ENCODE data around the gene RORC. TPM values are rescaled to one million over a fixed set of nuclear protein-coding genes. Genes with fewer than 3 reads are reported as not detected.

Gene RORC
- total RNA-seq, 1 donor from 2014 or later: 0.17 TPM

DNA sequence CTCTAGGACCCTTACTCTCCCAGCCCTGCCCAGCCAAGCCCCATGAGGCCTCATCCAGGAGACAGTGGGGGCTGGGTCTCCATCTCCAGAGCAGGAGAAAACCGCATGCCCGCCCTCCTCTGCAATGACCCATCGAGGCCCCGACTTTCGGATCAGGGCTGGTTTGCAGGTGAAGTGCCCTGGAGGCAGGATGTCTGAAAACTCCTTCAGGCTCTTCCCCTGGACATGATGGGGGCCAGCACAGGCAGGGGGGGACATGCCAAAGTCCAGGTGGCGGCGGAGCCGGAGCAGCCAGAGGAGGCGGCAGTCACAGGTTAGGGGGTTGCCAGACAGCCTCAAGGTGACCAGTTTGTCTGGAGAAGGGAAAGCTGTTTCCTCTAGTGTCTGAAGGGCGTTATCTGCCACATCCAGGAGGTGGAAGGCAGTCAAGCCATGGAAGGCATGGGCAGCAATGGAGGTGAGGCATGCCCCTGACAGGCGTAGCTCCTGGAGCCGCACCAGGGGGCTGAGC, 30.2 kb downstream of the RORC start:
- peaks cover 45% of the 10 kb centered on the region for H3K27me3 ChIP-seq (ENCODE audit: control insufficient read depth, insufficient read depth, low read length)
- no peak for DNase-seq (ENCODE audit: low read depth)
- no peak overlapping the region for H3K4me3 ChIP-seq (ENCODE audit: low read depth, low read length)
- TF ChIP-seq, protein P1, sequence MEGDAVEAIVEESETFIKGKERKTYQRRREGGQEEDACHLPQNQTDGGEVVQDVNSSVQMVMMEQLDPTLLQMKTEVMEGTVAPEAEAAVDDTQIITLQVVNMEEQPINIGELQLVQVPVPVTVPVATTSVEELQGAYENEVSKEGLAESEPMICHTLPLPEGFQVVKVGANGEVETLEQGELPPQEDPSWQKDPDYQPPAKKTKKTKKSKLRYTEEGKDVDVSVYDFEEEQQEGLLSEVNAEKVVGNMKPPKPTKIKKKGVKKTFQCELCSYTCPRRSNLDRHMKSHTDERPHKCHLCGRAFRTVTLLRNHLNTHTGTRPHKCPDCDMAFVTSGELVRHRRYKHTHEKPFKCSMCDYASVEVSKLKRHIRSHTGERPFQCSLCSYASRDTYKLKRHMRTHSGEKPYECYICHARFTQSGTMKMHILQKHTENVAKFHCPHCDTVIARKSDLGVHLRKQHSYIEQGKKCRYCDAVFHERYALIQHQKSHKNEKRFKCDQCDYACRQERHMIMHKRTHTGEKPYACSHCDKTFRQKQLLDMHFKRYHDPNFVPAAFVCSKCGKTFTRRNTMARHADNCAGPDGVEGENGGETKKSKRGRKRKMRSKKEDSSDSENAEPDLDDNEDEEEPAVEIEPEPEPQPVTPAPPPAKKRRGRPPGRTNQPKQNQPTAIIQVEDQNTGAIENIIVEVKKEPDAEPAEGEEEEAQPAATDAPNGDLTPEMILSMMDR (IDR thresholded peaks at IDR 0.05; ENCODE audit: insufficient read depth, low read length, poor library complexity, severe bottlenecking): no peak
- no peaks in the 10 kb centered on the region for H3K36me3 ChIP-seq (ENCODE audit: control insufficient read depth, insufficient read depth, low read length)

DNA sequence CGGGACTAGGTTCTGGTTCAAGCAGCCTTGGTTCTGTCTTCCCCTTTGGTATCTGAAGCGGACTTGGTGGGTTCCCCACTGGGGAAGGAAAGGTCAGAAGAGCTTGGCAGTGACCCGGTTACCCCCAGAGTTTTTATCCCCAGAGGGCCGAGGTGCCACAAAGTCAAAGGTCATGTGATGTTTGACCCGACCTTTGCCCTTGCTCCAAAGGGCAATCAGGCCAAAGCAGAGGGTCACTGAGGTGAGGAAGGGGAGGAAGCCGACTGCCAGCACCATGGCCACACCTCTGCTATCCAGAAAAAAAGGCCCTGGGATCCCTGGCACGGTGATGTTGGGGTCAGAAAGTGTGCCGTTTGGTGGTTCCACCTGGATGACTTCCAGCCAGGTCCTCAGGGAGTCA, 30.8 kb downstream of the RORC start:
- Histone ChIP-seq H3K27me3 (ENCODE audit: control insufficient read depth, insufficient read depth, low read length) (peaks cover 42% of the 10 kb centered on the region), H3K4me3 (ENCODE audit: low read depth, low read length) (no peak overlapping the region), H3K36me3 (ENCODE audit: control insufficient read depth, insufficient read depth, low read length) (no peaks in the 10 kb centered on the region)
- no peak for DNase-seq (ENCODE audit: low read depth)
- TF ChIP-seq, protein P1 (IDR thresholded peaks at IDR 0.05; ENCODE audit: insufficient read depth, low read length, poor library complexity, severe bottlenecking): no peak

DNA sequence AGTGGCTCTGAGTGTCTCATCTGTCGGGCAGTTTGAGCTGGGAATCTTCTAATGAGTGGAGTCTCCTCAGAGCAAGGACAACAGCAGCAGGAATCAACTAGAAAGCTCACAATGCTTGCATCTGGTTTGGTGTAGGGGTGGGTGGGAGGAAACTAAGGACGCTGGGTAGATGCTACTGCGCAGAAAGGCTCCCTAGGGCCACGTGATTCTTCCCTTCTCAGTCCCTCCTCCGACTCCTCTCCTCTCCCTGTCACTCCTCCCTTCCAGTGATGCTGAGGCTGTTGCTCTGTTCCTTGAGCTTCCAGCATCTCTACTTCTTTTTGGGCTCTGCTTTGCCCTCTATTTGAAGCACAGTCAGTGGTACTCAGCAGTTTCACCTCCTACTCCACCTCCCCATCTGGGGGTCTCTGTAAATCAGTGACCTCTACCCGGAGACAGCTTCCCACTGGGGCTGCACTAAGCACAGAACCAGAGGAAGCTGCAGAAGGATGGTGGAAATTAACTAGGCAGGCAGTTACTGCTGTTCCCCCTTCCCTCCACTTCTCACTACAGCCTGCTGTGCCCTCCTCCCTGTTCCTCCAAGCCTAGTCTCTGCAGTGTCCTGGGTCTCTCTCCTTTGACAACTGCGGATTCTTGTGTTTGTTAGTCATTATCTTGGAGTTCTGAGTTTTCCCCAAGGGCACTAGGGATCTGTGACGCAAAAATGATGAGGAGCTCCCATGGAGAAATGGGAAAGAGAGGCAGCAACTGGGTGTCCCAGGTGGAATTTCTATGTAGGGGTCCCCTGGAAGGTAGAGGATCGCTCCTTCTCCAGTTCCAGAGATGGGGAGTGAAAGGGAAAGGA, 32.2 kb downstream of the RORC start:
- H3K4me3 ChIP-seq (ENCODE audit: low read depth, low read length): no peak overlapping the region
- H3K36me3 ChIP-seq (ENCODE audit: control insufficient read depth, insufficient read depth, low read length): no peaks in the 10 kb centered on the region
- H3K27me3 ChIP-seq (ENCODE audit: control insufficient read depth, insufficient read depth, low read length): peaks cover 36% of the 10 kb centered on the region
- no peak for DNase-seq (ENCODE audit: low read depth)
- TF ChIP-seq, protein P1 (IDR thresholded peaks at IDR 0.05; ENCODE audit: insufficient read depth, low read length, poor library complexity, severe bottlenecking): no peak

DNA sequence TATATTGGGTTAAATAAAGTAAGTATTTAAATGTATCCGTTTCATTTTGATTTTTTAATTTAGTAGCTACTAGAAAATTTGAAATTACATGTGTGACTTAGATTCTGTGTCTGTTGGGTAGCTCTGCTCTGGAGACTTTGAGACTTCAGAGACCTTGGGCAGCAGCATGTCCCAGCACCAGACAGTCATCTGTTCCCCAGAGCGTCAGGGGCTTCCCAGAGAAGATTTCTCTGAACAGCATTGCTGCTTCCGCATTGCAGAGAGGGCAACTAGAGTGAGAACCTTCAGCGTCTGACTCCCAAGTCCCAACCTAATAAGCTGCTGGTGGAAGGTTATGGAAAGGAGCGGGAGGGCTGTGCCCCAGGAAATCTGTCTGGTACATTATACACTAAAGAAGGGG, 33.0 kb downstream of the RORC start:
- H3K27me3 ChIP-seq (ENCODE audit: control insufficient read depth, insufficient read depth, low read length): peaks cover 29% of the 10 kb centered on the region

DNA sequence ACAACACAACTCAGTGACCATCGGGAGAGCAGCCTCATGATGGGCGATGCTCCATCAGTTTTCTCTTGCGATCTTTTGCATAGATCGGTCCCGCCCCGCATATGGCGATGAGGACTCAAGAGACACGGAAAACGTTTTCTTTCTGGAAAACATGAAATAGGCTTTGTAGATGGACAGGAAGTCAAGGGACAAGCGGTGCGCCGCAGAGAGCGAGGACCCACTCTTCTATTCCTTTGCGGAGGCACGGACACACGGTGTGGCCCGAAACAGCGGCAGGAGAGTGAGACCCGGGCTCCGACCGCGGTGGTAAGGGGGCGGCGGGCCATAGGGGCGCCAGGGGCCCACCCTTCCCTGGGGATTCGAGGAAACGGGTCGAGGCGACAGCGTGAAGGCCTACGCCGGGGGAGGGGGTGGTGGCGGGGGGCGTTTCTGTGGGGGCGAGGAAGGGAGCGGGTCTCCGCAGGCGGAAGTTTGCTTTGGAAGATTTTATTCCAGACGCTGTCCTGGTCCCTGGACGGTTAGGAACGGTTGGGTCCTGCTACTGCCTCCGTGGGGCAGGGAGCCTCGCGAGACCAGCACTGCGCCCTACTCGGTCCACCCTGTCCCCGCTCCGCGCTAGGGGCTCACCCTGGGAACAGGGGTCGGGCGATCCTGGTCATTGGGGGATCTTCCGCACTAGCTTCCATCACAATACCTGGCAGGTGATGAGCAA, 40.5 kb downstream of the RORC start:
- H3K4me3 ChIP-seq (ENCODE audit: low read depth, low read length): peak overlapping the region; percentile 64
- no peaks in the 10 kb centered on the region for H3K36me3 ChIP-seq (ENCODE audit: control insufficient read depth, insufficient read depth, low read length)
- H3K27me3 ChIP-seq (ENCODE audit: control insufficient read depth, insufficient read depth, low read length): no peaks in the 10 kb centered on the region
- TF ChIP-seq, protein P1 (IDR thresholded peaks at IDR 0.05; ENCODE audit: insufficient read depth, low read length, poor library complexity, severe bottlenecking): no peak
- peak; percentile 10 for DNase-seq (ENCODE audit: low read depth)

More for the DNA sequence above, 33.0 kb downstream of the RORC start:
- no peak overlapping the region for H3K4me3 ChIP-seq (ENCODE audit: low read depth, low read length)
- DNase-seq (ENCODE audit: low read depth): no peak
- TF ChIP-seq, protein P1 (IDR thresholded peaks at IDR 0.05; ENCODE audit: insufficient read depth, low read length, poor library complexity, severe bottlenecking): no peak
- H3K36me3 ChIP-seq (ENCODE audit: control insufficient read depth, insufficient read depth, low read length): no peaks in the 10 kb centered on the region
